Glomerular visceral epithelial cell (primary cell): Measurements from ENCODE around the gene EPS15.
A peak's percentile ranks its signal among the peaks of the same experiment; 100 is the strongest.

Experiments
- DNase-seq: peaks from one replicate; pipeline ENCODE4 v3.0.0-alpha.2; 2016; ENCODE audit errors: extremely low spot score

EPS15 gene

DNA sequence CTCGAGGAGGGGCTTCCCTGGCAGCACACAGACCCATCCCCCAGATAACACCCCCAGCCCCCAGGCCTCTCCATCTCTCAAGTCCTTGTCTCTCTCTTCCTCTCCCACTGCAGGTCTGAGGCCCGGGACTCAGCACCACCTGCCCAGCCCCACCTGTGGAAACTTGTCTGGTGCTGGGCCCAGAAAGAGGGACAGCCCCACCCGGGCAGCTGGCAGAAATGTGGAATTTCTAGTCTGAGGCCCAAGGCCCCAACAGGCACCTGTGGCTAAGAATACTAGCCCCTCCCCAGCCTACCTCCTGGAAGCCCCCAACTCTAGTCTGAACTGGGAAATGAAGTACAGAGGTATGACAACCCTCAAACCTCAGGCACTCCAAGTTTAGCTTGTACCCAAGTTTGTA lies 204.1 kb downstream of the EPS15 start:
- no peak for DNase-seq

DNA sequence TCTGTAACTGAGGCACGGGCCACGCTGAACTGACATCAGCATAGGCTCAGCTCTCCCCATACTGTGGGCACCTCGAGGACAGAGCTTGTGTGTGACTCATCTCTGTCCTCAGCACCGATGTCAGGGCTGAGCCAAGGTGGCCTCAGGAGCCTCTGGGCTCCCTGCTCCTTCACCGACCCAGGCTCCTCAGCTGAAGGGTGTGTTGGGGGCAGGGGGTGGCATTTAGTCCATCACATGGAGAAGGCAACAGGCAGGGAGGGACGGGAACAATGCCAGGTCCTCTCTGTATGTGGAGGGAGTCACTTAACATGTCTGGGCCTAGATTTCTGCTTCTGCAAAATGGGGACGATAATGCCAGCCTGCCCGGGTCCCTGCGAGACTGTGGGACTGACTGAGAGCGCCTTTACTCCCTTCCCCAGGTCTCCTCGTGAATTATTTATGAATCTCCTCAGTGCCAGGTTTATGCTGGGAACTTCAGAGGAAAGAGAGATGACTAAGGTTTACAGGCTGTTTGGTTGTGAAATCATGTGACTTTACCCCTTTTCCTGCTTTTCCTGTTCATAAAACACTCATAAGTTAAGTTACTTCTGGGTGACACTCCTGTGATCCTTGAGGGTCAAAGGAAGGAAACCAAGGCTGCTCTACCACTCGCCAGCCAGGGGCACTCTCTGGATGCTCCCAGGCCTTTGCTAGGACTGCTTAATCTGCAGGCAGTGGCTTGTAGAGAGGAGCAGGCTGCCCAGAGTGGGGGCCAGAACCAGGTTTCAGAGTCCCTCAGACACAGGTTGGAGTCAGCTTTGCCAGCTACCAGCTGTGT lies 204.9 kb downstream of the EPS15 start:
- DNase-seq, result peak; percentile 83

DNA sequence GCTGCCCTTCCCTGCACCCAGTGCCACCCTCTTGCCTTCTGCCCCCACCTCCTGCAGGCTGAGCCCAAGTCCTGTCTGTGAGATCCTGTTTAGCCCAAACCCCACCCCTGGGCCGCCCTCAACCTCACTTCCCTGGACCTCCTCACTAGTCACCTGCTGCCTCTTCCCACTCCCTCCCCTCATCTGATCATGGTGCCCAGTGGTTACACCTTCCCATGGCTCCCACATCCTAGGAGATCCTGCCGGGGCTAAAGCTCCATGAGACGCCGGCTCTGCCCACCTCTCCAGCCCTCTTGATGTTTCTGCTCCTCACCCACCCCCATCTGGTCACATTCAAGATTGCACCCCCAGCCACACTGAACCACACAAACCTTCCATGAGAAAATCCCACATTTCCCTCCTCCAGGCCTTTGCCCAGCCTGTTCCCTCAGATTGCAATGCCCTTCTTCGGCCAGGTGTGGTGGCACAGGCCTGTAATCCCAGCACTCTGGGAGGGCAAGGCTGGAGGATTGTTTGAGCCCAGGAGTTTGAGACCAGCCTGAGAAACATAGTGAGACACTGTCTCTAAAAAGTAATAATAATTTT lies 205.7 kb downstream of the EPS15 start:
- DNase-seq, result peak; percentile 51

DNA sequence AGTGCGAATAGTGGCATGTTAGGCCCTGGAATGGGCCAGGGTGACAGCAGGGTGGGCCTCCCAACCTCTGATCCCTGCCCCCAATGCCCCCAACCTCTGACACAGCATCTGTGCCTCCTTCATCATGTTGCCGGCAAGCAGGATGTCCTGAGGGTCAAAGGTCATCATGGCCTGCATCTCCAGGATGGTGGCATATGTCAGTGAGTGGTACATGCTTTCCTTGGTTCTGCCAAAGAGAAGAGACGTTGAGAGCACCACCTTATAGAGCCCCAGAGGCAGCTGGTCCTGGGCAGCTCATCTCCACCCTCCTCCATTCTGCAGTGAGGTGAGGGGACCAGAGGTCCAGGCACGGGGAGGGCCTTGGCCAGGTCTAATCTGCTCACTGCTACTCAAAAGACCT lies 206.3 kb downstream of the EPS15 start:
- DNase-seq, result no peak

DNA sequence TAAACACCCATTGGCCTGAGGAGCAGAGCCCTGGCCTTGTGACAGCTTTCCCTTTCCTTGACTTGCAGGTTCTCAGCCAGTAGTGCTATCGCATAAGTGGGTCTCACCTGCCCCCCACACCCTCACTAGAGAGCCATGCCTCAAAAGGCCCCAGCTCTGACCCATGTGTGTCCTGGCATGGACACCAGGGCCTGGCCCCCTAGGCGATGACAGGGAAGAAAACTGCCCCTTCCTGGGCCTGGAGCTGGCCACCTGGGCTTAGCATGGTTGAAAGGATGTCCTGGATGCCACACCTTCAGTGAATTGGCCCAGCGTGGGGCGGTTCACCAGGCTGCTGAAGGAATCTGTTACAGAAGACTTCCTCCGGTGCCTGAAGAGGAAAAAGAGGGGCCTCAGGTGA lies 207.2 kb downstream of the EPS15 start:
- DNase-seq, result no peak

DNA sequence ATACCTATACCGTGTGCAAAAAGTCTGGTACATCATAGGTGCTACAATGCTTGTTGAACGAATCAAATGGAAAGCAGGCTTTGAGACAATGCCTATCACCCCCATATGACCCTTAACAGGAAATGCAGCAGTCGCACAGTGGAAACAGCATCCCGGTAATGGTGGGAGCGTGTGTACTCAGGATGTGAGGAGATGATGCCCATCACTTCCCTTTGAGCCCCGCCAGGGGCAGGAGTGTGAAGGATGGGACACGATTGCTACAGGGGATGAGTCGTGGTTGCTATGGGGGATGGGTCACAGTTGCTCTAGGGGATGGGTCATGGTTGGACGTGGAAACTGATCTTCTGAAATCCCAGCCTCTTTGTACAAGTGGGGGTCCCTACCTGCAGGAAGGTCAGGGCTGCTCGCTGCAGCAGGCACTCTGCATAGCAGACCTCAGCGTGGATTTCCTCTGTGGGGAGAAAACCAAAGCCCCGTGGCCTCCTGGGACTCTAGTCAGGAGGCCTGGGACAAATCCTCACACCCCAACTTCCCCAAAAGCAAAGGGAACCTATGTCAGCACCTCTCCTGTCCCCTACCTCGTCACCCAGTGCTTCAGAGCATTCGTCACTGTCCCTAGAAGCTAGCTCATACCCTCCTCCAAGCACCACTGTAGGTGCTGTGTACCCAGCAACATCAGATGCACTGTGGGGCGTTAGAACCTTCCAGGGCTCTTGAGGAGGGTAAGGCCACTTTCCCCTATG lies 208.0 kb downstream of the EPS15 start:
- DNase-seq, result no peak

DNA sequence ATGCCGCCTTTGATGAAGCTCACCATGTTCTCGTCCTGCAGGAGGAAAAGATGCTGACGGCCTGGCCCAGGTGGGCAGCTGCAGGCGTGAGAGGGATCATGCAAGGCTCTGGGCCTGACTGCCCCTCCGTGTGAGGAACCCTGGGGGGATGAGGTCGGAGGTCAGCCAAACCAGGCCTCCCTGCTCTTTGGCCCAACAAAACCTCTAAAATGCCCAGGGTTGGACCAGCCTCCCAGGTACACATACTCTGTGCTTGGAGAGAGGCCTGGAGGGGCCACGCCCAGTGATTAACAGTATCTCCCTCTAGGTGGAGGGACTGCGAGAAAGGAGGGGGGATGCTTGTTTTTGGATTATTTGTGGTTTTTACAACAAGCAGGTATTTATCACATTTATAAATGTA lies 209.8 kb downstream of the EPS15 start:
- DNase-seq, result no peak

DNA sequence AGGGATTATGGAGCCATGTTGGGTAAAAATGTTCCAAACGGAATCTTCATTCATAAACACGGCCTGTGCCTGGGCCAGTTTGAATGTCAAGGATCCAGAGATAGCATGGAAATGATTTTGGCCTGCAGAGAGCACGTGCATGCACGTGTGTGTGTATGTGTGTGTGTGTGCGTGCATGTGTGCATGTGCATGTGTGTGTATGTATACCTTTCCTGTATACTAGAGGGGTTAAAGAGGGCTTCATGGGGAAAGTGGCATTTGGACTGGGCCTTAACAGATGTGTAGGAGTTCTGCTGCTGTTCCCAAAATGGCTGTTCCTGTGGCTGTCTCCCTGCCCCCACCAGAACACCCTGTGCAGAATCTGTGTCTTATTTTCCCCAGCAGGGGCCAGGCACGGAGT lies 210.4 kb downstream of the EPS15 start:
- no peak for DNase-seq

DNA sequence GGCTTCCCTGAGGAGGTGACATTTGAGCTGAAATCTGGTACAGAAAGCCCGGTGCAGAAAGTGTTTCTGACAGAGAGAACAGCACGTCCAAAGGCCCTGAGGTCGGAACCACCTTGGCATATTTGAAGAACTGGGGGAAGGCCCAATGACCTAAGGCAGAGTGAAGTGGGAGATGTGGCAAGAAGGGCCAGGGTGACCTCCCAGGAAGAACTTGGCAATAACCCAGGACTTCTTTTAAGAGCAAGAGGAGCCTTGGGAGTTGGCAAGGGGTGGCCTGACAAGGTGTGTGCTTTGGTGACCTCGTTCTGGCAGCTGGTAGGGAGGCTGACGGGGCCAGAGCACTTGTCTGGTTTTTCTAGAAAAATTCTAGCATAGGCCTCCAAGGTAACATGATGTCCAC lies 212.1 kb downstream of the EPS15 start:
- DNase-seq, result no peak

DNA sequence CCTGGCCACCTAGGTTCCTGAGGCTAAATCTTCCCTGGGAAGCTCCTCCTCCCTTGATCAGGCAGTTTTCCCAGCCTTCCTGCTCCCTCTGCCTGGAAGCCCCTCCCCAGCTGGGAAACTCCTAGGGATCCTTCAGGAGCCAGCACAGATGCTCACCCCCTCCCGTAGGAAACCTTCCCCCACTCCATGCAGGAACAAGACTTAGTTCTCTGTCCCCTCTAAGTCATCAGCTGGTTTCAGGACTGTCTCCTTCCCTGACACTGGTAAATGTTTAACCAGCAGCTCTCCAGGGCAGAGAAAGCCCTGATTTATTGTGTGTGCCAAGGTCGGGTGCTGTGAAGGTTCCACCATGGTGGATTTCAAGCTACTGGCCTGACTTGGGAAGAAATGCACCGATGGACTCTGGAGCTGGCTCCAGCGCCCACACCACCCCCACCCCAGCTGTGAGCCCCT lies 213.7 kb downstream of the EPS15 start:
- peak; percentile 58 for DNase-seq

DNA sequence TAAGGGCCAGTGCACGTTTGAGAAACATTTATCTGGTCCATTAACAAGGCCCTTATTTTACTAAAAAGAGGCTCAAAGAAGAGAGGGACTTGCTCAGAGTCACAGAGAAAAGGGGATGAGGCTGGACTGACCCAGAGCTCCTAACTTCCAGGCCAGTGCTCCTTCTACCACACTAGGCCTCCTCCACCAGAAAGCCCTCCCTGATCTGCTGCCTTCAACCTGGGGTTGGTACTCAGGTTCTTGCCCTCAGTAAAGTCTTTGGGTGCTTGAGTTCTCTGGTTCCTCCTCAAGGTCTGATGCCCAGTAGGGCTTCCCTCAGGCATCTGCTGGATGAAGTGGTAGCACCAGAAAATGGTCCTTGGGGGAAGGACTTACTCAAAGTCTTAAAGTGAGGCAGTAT lies 214.7 kb downstream of the EPS15 start:
- no peak for DNase-seq
